Retinal pigment epithelial cell (primary cell): ENCODE measurements around the gene B9D1.

Experiments used
- DNase-seq: peaks from one replicate; pipeline ENCODE4 v3.0.0-alpha.2; 2010; ENCODE audit warnings: low read depth
- H3K4me3 ChIP-seq: 2 replicates; pipeline ENCODE4 v1.5.1; 2011; ENCODE audit warnings: mild to moderate bottlenecking, low read length, control low read depth, moderate library complexity
- TF ChIP-seq, protein P1 (sequence below): conservative IDR thresholded peaks from 2 replicates; pipeline ENCODE4 v1.5.1; 2011; ENCODE audit warnings: low read depth, low read length, control low read depth, inconsistent platforms

The B9D1 gene

DNA sequence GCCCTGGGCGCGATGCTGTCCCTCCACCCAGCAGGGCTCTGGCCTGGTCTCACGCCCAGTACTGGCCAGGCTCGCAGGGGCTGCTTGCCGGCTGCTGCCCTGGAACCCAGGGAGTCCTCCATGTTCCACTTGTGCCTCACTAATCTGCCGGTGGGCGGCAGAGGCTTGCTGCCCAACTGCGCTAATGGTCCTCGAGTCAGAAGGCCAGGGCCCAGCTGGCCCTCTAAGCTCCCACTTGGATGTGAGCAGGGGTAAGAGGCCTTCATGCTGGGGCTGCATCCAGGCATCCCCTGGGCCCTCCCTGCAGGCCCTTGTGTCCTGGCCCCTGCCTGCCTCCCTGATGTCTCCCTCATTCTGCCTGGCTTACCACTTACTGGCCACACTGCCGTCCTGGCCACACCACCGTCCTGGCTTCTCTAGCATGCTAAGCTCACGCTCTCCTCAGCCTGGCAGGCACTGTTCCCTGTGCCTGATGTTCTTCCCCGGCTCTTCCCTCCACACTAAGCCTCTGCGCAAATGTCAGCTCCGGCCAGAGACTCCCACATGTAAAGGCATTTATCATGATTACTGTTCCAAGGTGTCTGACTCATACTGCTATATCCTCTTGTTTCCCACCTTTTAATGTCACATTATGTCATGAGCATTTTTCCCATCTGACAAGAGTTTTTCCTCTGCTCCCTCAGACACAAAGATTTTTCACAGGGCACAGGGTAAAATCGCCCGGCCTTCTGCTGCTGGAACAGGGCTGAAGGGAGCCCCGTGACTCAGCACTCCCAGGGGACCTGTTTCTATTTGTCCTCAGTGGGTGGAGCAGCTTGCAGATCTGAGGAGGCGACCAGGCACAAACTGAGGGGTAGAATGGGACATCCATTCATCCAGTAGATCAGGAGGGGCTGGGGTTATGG lies 15.9 kb downstream of the B9D1 start:
- TF ChIP-seq, protein P1, sequence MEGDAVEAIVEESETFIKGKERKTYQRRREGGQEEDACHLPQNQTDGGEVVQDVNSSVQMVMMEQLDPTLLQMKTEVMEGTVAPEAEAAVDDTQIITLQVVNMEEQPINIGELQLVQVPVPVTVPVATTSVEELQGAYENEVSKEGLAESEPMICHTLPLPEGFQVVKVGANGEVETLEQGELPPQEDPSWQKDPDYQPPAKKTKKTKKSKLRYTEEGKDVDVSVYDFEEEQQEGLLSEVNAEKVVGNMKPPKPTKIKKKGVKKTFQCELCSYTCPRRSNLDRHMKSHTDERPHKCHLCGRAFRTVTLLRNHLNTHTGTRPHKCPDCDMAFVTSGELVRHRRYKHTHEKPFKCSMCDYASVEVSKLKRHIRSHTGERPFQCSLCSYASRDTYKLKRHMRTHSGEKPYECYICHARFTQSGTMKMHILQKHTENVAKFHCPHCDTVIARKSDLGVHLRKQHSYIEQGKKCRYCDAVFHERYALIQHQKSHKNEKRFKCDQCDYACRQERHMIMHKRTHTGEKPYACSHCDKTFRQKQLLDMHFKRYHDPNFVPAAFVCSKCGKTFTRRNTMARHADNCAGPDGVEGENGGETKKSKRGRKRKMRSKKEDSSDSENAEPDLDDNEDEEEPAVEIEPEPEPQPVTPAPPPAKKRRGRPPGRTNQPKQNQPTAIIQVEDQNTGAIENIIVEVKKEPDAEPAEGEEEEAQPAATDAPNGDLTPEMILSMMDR: no peak
- H3K4me3 ChIP-seq: no peak overlapping the region
- DNase-seq: no peak

DNA sequence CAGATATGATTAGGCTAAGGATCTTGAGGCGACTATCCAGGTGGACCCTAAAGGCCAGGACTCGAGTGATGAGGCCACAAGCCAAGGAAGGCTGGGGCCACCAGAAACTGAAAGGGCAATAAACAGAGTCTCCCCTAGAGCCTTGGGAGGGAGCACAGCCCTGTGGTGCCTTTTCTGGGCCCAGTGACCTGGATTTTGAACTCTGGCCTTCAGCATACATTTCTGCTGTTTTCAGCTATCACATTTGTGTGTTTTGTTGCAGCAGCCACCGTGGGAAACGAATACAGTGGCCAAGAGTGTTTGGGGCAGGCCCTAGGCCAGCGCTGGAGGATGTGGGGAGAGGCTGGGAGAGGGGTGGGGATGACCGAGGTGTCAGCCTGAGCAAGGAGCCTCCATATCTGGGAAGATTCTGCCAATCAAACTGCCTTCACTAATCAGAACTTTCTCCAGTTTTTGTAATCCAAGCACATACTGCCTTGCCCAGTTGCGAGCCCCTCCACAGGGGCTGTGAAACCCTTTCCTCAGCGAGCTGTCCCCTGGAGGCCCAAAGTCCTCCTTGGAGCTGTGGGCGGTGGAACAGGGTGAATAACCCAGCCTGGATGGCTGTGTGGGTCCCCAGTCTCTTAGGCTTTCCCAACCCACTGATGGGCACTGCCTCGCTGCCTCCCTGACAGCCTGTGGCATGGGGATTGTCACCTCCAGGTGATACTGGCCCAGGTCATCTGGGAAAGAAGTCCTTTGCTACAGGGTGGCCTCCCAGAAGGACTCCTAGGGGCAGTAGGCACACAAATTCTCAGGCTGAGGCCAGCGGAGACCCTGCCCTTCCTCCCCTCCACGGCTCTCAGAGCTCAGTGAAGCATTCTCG lies 16.8 kb downstream of the B9D1 start:
- no peak for DNase-seq
- TF ChIP-seq, protein P1: no peak
- H3K4me3 ChIP-seq: no peak overlapping the region

DNA sequence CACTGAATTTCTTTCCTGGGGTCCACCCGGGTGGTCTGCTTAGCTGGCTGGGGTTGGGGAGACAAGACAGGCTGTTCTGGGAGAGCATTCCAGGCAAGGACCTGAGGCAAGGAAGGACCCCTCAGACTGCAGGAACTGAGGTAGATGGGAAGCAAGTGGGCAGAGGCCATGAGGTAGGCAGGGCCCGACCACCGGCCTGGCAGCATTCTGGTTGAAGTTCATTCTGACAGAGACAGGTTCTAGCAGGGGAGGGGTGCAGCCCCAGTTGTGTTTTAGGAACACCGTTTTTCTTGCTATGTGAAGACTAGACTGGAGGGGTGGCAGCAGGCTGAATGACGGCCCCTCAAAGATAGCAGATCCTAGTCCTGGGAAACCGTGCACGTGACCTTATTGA lies 17.5 kb downstream of the B9D1 start:
- DNase-seq: no peak
- TF ChIP-seq, protein P1: no peak
- H3K4me3 ChIP-seq: no peak overlapping the region

DNA sequence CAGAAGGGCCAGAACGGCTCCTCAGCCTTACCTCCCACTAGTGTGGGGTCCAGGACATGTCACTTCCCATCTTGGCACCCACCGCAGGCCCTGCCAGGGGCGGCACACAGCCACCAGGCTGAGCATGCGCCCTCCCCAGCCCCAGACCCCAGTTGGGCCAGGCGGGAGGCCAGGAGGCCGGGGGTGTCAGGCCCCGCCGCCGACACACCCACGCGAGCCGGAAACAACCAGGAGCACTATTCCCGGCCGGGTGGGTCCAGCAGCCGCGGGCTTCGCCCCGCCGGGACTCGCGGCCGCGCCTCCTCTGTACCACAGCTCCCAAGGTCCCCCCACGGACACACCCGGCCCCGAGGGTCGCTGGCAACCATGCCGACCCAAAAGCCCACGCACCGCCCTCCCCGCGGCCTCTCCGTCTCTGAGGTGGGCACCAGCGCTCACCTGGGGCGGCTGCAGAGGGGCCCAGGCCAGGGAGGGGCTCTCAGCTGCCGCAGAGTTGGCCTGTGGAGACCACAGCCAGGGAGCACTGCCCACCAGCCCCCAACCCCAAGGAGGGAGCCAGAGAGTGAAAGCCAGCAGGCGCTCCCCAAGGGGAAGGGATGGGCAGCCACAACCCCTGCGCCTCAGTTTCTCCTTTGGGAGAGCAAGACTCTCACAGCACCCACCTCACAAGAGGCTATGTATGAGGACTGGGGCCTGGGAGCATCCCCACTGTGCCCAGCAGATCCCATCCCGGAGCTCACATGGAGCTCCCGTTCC lies 18.0 kb downstream of the B9D1 start:
- no peak for DNase-seq
- no peak overlapping the region for H3K4me3 ChIP-seq
- TF ChIP-seq, protein P1: no peak

DNA sequence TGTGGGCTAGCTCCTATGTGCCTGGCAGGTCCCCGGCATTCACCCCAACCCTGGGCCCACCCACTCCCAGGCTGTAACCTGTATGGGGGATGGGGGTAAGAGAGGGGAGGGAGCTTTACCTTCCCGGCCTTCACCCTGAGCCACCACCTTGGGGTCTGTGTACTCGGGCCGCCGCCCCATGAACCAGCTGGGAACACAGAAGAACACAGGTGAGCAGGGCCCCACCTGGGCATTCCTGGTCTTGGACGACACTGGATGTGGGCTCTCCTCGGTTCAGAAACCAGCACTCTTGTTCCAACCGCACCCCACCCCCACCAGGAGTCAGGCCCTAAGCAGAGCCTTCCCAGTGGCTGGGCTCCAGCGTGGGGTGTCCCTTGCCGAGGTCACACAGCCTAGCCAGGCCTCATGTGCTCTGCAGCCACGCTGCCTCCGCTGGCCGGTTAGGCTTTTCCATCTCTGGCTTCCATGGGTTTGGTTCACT lies 18.8 kb downstream of the B9D1 start:
- TF ChIP-seq, protein P1: no peak
- H3K4me3 ChIP-seq: no peak overlapping the region
- DNase-seq: no peak

DNA sequence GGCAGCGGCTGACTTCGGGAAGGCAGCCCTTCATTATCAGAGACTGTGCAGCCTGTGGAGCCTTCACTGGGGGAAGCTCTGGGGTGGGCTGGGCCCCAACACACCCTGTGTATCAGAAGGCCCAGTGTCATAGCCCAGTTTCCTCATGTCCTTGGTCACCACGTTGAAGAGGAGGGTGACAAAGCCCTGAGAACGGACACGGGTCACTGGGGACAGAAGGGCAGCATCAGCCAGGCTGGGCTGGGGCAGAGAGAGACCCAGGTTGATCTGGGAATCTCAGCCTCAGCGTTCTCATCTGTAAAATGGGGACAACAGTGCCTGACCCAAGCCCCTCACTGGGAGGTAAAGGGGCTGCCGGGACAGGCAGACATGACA lies 19.3 kb downstream of the B9D1 start:
- TF ChIP-seq, protein P1: no peak
- DNase-seq: no peak

More for the DNA sequence above, 19.3 kb downstream of the B9D1 start:
- no peak overlapping the region for H3K4me3 ChIP-seq
